GM18505 (cell line): ENCODE data around the gene PHF21B.
"Not testable (repeated sequence)": the region's sequence is repeated elsewhere in the genome, so short reads cannot be mapped to it uniquely, and the experiment has no call there.

ENCODE experiments used
- ATAC-seq: cut with Tn5 transposase; IDR thresholded peaks from one replicate; pipeline ENCODE4 v1.9.1; 2021; ENCODE audit not compliant: unreplicated experiment
- POLR2A ChIP-seq: IDR thresholded peaks from 4 replicates; pipeline ENCODE4 v1.6.1; 2011; ENCODE audit warnings: borderline replicate concordance; ENCODE audit not compliant: insufficient read depth, insufficient read length; ENCODE audit errors: extremely low read depth

The PHF21B gene

DNA sequence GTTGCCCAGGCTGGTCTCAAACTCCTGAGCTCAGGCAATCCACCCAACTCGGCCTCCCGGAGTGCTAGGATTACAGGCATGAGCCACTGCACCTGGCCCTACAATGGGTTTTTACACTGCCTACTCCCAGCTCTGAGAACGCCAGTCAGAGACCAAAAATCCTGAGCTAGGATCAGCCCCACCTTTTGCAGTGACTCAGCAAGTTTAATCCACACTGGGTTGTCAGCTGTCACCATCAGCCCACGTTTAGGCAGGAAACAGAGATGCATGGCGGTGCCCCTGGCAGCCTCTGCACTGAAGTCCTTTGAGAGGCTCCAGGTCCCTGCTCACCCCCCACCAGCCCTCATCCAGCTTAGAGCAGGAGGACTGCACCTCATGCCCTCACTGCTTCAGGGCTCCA is 139.8 kb downstream of the PHF21B start:
- no peak for ATAC-seq
- TF ChIP-seq POLR2A: no peak

DNA sequence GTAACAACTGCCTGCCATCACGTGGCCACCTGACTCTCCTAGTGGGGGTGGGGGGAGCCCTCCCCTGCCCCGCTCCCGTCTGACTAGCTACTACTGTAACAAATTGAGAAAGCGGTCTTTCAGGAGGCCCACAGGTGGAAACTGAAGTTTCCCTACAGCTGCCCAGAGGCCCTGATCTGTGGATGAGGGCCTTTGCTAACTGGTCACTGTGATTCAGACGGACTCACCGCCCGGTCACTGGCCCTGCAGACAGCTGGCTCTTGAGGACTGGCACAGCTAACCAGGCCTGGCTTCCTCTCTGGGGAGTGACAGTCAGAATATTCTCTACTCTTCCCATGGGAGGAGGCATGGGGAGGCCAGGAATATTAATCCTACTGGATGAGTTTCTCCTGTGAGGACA is 140.6 kb downstream of the PHF21B start:
- TF ChIP-seq POLR2A: no peak
- ATAC-seq: no peak

DNA sequence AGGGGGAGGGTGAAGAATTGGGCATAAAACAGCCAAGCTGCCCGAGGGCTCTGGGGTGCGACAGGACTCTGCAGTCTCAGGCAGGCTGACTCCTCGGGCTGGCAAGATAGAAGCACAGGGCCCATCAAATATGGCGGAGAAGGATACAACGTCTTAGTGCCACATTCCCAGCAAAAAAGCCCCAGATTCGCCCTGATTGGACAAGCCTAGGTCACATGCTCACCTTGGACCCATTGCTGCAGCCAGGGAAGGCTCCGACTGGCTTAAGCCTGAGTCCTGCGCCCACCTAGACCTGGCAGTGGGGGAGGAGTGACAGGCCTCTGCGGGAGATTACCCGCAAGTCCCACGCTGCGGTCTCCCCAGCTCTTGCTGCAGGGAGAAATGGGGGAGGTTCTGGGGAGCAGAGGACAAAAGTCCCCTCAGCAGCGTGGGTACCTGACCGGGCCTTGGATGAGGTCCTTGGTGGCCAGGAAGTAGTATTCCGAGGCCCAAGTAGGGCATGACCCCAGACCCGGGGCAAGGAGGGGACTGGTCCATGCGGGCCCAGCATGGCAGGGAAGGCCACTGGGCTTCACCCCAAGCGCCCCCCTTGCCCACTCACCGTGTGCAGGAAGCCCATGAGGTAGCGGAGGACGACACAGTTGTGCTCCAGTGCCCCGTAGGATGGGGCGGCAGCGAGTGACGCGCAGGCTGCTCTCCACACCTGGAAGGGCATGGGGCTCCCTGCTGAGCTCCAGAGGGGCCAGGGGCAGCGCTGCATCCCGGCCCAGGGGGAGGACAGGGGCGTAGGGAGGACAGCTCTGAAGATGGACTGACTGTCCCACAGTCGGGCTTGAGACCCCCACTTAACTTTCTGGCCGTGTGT is 144.4 kb downstream of the PHF21B start:
- ATAC-seq: no peak
- no peak for TF ChIP-seq POLR2A

DNA sequence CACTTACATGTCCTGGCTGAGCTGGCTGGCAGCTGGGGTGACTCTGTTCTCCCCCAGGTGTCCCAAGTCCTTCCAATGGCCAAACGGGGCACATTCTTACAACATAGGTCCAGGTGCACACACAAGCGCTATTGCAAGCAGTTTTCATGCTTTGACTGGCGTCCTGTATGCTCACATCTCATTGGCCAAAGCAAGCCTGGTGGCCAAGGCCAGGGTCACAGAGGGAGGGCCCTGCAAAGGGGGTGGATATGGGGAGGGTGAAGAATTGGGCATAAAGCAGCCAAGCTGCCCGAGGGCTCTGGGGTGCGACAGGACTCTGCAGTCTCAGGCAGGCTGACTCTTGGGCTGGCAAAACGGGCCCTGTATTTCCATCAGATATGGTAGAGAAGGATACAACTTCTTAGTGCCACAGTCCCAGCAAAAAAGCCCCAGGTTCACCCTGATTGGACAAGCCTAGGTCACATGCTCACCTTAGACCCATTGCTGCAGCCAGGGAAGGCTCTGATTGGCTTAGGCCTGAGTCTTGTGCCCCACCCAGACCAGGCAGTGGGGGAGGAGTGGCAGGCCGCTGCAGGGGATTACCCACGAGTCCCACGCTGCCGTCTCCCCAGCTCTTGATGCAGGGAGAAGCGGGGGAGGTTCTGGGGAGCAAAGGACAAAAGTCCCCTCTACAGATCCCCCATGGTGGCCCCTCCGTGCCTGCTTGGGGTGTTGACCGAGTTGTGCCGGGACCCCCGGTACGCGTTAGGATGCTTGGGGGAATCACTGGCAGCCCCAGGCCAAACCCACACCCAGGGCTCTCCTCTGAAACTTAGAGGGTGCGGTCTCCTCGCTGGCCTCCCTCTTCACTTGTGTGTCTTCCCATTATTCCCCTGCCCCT is 146.6 kb downstream of the PHF21B start:
- no peak for ATAC-seq
- no peak for TF ChIP-seq POLR2A

DNA sequence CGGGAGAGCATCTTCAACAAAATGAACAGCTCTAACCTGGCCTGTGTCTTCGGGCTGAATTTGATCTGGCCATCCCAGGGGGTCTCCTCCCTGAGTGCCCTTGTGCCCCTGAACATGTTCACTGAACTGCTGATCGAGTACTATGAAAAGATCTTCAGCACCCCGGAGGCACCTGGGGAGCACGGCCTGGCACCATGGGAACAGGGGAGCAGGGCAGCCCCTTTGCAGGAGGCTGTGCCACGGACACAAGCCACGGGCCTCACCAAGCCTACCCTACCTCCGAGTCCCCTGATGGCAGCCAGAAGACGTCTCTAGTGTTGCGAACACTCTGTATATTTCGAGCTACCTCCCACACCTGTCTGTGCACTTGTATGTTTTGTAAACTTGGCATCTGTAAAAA is 147.5 kb downstream of the PHF21B start:
- TF ChIP-seq POLR2A: no peak
- no peak for ATAC-seq

DNA sequence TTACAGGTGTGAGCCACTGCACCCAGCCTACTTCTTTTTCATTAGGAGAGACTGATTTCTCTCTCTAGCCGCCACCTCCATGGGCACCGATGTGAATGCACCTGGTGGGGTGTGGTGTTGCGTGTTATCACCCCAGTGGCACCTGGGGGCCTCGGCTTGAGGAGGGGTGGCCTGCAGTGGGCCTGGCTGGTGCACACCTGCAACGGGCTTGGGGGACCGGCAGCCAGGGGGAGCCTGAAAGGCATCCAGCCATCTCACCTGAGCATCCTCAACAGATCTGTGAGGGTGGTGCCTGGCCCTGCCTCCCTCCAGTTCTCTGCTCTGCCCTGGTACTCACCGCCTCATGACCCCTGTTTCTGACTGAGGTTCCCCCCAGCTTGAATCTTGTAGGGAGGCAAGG is 148.6 kb downstream of the PHF21B start:
- ATAC-seq: no peak
- no peak for TF ChIP-seq POLR2A

DNA sequence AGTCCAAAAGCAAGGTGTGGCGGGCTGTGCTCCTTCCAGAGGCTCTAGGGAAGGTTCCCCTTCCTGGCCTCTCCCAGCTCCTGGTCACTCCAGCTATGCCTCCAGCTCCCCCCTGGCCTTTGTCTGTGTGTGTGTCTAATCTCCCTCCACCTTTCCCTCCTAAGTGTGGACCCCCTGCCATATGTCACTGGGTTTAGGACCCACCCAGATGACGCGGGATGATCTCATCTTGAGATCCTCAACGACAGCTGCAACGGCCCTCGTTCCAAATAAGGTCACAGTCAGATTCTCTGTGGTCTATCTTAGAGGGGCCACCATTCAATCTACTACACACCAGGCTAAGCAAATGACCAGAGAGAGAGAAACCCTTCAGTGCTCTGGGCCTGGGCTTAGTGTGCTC is 149.5 kb downstream of the PHF21B start:
- no peak for TF ChIP-seq POLR2A
- no peak for ATAC-seq

DNA sequence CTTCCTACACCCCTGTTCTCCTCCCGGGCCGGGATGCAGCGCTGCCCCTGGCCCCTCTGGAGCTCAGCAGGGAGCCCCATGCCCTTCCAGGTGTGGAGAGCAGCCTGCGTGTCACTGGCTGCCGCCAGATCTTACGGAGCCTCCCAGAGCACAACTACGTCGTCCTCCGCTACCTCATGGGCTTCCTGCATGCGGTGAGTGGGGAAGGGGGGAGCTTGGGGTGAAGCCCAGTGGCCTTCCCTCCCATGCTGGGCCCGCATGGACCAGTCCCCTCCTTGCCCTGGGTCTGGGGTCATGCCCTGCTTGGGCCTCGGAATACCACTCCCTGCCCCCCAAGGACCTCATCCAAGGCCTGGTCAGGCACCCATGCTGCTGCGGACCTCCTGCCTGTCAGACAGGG is 150.2 kb downstream of the PHF21B start:
- no peak for TF ChIP-seq POLR2A
- ATAC-seq: no peak

DNA sequence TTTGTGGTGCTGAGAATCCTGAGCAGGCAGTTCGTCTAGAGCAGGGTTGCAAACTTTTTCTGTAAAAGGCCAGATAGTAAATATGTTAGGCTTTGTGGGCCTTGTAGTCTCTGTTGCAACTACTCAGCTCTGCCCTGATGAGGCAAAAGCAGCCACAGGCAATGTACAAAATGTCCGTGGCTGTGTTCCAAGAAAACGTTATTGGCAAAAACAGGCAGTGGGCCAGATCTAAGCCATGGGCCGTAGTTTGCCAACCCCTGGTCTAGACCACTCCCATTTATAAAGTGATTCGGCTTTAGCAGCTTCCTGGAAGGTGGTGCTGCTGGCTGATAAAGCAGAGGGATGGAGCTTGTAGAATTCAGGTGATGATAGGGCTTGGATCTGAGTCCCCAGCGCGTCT is 151.0 kb downstream of the PHF21B start:
- ATAC-seq: not testable (repeated sequence)

DNA sequence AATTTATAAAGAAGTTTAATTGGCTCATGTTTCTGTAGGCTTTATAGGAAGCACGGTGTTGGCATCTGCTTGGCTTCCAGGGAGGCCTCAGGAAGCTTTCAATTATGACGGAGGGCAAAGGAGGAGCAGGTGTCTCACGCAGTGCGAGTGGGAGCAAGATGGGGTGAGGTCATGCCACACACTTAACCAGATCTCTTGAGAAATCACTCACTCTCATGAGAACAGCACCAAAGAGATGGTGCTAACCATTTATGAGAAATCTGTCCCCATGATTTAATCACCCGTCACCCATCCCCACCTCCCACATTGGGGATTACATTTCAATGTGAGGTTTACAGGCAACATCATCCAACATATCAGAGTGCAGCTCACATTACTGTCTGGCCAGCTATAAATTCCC is 153.9 kb downstream of the PHF21B start:
- ATAC-seq: no peak
- no peak for TF ChIP-seq POLR2A

DNA sequence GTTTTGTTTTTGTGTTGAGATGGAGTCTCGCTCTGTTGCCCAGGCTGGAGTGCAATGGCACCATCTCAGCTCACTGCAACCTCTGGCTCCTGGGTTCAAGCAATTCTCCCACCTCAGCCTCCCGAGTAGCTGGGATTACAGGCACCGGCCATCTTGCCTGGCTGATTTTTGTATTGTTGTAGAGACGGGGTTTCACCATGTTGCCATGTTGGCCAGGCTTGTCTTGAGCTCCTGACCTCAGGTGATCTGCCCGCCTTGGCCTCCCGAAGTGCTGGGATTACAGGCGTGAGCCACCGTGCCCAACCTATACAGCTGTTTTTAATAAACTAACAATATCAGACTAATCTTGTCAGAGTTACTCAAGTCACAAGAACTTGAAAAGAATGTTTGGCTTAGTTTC is 155.2 kb downstream of the PHF21B start:
- not testable (repeated sequence) for ATAC-seq

DNA sequence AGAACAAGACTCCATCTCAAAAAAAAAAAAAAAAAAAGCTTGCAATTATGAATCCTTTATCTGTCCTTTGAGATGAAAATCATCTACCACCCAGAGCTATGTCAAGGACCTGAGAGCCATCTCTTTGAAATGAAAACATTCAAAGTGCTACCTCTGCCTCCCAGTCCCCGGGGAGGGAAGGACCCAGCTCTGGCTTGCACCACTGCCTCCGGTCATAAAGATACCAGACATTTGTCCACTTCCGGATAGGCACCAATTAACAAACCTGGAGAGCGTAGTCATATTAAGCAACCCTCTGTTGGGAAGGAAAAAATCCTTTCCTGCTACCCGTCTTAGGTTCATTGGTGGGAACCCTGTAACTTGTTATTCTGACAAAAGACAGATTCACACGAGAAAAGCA is 158.9 kb downstream of the PHF21B start:
- no peak for TF ChIP-seq POLR2A
- ATAC-seq: no peak

DNA sequence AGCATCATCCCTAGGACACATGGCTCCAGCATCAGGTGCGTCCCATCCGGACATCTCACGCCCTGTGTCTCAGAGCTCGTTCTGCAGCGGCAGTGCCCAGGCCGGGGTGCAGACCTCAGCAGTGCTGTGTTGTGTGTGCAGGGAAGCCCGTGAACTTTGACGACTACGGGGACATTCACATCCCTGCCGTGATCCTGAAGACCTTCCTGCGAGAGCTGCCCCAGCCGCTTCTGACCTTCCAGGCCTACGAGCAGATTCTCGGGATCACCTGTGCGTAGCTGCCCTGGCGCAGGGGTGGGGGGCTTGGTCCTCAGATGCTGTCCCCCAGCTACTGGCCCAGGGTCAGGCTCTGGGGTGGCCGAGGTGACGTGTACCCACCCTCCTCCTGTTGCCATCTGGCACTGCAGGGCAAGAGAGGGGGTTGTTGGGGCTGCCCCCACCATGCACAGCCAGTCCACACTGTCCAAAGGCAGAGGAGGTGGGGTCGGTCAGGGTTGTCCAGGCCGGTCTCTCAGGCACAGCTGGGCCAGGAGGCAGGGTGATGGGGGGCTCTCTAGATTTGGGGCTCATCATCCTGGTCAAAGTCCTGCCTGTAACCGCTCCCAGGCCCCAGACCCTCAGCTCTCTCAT is 160.9 kb downstream of the PHF21B start:
- no peak for TF ChIP-seq POLR2A
- ATAC-seq: no peak

DNA sequence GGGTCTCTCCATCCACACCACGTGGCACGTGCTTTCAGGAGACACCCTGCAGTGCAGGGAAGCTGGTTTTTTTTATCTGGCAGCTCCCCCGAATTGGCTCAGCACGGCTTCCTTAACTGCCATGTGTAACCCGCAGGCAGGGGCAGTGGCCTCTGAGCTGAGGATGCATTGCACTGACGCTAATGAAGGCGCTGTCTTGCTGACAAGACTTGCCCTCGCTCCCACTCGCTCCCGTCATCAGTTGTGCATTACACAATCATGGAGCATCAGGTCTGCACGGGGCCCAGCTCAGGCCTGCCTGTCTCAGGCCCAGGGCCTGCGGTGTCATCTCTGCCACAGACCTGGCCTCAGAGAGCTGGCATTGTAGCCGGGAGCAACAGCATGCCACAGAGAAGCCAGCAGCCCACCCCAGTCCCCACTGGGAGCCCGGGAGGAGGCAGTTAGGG is 161.5 kb downstream of the PHF21B start:
- ATAC-seq: no peak
- no peak for TF ChIP-seq POLR2A
